NCI-H774 (cell line): ENCODE results near the gene CD300LF.

ENCODE experiments used
- DNase-seq: peaks from one replicate; lab custom pipeline; 2025; lab: John Stamatoyannopoulos, UW

CD300LF gene

DNA sequence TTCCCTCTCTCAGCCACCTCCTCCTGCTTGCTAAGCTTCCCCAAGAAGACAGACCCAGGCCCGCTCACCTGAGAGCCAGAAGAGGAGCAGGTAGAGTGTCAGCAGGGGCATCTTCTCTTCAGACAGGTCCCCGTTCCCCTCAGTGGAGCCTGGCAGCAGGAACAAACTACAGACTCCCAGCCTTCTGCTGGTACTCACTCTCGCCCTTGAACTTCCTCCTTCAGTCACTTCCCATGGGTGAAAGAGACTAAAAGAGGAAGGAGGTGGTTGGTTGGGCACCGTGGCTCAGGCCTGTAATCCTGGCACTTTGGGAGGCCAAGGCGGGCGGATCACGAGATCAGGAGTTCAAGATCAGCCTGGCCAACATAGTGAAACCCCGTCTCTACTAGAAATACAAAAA, at the start of gene CD300LF:
Gene CD300LF, minus strand, starts transcription at position 168 of the 400 bp plus-strand sequence. Its CDS starts 57 bp downstream, at position 111.
- no peak for DNase-seq

DNA sequence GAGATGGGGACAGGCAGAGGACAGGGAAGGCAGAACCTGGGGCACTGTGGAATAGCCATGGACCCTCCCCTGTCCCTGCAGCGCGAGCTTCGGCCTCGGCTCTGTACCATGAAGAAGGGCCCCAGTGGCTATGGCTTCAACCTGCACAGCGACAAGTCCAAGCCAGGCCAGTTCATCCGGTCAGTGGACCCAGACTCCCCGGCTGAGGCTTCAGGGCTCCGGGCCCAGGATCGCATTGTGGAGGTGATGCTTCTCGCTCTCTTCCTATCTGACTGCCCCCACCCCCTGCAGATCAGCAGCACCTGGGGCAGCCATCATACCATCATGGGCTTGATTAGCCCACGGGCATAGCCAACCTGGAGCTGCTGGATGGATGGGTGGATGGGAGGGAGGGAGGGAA, 49.2 kb upstream of the CD300LF start:
- no peak for DNase-seq

DNA sequence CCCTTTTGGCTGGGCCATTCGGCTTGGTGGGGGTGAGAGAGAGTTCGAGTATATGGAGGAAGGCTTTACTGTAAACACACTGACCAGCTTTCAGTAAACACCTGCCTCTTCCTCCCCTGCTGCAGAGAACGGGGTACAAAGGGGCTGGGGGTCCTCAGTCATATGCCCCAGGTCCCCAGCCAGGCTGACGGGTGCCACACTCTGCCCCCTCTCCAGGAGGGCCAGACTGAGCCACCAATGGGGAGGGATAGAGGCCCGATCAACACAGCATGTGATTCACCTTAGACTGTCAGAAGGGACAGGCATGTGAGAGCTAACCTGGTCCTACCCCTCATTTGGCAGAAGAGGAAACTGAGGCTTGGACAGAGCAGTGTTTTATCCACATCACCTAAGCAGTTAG, 48.7 kb upstream of the CD300LF start:
- no peak for DNase-seq

DNA sequence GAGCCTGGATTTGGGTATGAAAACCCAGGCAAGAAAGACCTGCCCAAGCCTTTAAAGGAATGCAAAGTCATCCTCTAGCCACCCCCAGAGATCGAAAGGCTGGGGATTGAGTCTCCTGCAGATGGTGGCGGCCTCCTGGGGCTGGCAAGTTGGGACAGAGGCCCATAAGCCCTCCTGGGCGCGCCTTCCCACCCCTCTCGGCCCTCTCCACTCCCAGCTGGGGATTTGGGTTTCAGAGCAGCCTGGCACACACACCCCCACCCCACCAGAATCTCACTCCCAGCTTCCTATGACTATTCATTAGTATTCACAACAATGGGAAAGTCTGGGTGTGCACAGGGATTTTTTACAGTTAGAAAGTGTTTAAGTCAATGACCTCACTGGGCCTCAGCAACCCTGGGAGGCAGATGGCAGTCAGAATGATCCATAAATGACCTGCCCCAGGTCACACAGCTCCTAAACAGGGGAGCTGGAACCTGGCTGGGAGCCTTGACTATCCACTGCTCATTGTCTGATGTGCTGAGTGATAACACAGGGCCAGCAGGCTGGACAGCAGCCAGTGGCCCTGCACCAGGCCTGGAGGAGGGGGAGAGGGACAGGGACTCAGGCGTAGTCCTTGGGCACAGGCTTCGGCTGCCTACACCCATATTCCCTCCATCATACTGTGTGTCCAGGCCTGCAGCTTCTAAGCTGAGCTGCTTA, 47.8 kb upstream of the CD300LF start:
- DNase-seq = no peak

DNA sequence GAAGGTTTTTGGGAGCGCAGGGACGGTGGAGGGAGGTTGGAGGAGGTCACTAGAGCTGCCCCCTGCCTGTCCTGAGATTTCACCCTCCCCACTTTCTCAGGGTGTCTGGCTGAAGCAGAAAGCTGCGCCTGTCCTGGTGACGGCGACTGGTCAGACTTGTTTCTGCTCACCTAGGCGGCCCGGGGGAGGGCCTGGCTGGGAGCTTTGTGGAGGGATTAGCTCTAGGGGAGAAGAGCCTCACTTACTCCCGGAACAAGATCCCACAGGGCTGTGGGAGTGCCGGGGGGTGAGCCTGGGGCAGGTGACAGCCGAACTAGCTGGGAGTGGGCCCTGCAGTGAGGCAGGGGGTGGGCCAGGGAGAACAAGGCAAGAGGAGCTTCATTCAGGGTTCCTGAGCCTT, 47.2 kb upstream of the CD300LF start:
- no peak for DNase-seq

DNA sequence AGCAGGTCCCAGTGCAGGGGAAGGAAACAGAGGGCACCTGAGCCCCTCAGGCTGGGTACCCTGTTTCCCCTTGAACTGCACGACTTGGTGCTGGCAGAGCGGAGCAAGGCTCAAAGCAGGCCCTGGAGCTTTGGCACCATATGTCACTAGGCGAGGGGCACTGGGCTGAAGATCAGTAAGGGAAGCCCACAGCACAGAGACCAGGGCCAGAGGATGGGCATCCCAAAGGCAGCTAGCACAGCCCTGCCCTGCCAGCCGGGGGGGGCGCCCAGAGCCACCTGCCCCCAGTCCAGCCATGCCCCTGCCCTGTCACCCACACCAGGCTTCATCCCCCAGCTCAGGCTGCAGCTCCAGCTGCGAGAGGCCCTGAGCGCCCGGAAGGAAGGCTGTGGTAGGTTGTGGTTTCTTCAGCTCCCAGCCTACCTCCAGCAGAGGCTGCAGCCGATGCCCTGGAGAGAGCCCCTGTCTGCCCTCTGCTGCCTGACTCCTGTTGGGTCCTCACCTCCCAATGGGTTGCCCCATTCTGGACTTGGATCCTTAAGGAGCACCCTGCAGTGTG, 46.6 kb upstream of the CD300LF start:
- DNase-seq = no peak

DNA sequence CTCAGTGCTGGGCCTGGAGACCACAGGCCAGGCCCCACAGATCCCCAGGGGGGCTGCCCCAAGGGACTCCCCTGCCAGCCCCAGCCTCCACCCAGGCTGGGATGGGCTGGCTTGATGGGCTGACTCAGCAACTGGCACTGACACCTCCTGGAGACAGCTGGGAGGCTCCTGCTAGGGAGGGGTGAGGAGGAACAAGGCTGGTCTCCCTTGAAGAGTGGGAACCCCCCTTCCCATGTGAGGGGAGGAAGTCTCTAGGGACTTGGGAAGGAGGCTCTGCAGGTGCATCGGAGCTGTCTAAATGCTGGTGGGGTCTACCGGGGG, 46.1 kb upstream of the CD300LF start:
- no peak for DNase-seq

DNA sequence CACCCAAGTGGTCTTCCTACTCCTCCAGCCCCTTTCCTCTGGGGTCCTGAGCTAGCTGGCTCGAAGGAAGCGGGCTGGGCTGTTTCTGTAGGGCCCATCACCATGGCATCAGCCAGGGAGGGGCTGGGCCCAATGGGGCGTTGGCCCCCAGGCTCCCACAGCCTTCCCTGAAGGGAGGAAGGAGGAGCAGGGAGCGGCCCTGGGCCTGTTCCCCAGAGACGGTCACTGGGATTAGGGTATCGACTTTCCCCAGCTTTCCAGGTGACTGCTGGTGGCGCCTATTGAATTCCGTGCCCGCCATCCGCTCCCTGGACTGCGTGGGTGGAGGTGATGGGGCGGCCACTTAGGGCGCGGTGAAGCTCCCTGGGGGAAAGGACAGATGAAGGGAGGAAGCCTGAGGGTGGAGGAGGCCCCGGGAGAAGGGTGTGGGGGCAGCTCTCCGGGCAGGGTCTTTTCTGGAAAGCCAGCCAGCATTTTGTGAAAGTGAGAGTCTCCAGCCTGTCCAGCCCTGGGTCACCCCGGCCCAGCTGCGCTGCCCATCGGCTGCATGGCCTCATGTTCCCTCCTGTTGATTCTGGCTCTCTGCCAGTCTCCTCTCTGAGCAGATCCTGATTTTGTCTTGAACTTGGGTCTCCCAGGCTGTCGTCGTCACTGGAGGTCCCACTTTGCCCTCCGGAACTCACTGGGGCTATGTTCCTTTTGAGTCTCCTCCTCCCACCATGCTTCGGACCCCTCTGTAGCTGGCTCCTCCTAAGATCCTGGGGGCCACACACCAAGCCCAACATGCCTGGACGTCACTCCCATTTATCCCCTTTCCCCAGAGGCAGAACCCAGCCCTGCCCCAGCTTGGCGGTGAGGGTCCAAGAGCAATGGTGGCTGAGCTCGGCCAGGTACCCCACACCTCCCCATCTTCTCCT, 45.5 kb upstream of the CD300LF start:
- no peak for DNase-seq

DNA sequence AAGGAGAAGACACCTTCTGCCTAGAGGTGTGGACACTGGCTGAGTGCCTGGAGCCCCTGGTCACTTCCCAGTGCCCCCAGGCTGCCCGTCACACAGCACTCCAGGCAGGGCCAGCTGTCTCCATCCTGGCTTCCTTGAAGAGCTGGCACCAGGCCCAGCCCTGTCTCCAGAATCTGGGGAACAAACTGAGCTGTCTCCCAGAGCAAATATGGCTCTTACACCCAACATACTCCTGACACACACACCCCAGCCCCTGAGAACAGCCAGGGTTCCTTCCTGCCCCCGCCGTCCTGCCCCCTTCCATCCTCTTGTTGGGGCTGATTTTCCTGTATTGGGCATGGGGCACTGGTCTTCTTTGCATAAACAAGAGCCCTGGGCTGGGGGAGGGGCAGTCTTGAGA, 44.8 kb upstream of the CD300LF start:
- no peak for DNase-seq

DNA sequence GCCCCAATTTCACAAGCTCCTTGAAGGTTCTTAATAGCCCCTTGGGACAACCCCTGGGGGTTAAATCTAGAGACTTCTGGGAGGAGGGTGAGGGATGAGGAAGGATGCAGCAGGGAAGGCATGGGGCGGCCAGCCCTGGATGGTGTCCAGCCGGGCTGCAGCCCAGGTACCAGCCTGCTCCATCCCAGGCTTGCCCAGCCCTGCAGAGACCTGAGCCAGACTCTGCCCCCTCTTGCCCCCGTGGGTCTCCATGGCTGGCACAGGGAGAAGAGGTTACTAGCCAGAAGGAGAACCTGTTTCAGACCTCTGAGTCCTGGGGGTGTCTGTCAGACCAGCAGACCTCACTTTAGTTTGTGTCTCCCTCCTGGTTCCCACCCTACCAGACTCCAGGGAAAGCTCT, 44.2 kb upstream of the CD300LF start:
- no peak for DNase-seq

DNA sequence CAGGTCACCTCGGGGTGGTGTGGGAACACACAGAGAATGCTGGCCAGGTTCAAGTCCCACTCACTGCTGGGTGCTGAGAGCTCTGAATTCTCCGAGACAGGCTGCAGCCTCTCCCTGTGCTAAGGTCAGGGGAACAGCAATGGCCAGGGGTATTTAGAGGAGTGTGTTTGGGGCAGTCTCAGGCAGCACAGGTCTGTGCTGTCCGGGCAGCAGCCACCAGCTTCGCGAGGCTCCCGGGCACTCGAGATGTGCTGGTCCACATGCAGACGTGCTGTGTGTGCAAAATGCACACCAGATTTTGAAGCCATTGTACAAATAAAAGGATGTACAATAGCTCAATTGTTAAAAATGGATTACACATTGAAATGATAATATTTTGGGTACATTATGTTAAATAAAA, 42.8 kb upstream of the CD300LF start:
- no peak for DNase-seq

DNA sequence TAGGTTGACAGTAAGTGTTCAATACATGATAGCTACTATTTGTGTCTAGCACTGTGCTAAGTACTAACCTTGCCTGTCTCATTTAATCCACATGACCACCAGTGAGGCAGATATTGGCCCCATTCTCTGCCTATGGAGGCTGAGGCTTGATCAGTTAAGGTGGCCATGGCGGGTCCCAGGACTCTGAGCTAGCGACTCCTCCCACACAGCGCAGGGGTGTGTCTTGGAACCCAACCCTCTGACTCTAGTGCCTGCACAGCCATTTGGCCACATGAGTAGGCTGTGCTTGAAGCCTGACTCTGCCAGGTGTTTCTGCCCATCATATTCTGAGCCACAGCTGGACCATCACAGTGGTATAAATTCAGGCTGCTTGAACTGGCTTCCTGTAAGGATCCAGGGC, 42.1 kb upstream of the CD300LF start:
- DNase-seq = no peak

DNA sequence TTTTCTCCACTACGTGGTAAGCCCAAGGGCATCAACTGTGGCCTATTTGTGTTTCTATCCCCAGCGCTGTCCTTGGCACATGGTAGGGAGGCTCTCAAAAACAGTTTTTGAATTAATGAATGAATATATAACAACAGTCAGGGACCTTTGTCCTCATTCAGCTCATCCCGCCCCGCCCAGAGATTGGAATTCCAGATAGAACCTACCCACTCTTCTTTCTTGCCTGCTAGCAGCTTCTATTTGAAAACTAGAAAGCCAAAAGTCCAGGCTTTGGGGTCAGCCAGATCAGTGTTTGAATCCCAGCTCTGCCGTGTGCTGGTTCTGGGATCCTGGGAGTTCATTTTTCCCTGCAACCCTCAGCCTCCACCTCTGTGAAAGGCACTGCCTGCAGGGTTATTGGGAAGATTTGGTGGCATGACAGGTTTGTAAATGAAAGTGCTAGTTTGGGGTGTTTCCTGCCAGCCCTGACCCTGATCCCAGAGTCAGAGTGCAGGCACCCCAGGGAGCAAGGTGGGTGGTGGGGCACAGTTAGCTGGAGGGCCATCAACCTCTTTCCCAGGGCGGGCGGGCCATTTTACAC, 40.2 kb upstream of the CD300LF start:
- no peak for DNase-seq

DNA sequence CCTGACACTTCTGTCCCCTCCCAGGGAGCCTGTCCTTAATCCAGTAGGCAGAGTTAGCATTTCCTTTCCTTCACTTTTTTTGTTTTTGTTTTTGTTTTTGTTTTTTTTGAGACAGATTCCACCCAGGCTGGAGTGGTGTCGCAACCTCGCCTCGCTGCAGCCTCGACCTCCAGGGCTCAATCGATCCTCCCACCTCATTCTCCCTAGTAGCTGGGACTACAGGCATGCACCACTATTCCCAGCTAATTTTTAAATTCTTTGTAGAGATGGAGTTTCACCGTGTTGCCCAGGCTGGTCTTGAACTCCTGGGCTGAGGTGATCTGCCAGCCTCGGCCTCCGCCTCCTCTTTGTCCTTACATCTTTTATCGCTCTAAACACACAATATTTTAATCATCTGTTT, 39.7 kb upstream of the CD300LF start:
- no peak for DNase-seq

DNA sequence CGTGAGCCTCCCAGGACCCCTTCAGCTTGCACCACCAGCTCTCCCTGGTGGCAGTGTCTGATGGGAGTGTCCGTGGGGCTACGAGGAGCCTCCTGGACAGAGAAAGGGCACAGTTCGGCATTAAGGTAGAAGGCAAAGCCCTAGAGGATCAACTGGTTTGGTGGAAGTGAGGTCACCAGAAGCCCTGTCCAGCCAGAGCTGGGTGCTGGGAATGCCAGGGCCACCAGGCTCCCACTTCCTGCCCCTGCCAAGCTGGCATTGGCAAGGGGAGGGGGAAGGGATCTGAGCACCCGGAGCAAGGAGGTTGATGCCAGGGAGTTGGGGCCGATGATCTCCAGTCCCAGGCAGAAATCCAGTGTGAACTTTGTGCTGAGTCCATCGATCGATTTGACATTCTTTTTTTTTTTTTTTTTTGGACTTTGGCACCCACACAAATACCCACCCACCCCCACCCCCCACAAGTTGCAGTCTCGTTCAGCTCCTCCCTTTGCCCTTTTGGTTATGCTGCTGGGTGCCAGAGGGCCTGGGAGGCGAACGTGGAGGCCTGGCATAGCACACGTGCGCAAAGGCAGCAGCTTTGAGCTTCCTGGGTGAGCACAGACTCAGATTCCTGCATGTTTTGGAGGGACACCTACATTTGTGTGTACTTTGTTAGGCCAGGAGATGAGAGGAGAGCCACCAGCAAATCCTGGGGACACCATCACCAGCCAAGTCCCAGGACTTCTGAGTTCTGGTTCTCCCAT, 37.8 kb upstream of the CD300LF start:
- no peak for DNase-seq

DNA sequence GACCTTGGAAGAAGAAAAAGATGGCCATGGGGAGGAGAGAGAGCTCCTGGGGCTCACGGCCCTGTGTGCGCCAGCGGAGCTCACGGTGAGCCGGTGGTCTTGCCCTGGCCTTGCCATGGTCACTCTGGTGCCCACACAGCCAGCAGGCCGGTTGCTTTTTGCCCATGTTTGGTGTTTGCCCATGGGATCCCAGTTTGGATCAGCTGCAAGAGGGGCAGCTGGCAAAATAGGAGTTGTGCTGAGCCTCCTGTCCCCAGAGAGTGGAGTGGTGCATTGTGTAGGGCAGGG, 37.3 kb upstream of the CD300LF start:
- no peak for DNase-seq

DNA sequence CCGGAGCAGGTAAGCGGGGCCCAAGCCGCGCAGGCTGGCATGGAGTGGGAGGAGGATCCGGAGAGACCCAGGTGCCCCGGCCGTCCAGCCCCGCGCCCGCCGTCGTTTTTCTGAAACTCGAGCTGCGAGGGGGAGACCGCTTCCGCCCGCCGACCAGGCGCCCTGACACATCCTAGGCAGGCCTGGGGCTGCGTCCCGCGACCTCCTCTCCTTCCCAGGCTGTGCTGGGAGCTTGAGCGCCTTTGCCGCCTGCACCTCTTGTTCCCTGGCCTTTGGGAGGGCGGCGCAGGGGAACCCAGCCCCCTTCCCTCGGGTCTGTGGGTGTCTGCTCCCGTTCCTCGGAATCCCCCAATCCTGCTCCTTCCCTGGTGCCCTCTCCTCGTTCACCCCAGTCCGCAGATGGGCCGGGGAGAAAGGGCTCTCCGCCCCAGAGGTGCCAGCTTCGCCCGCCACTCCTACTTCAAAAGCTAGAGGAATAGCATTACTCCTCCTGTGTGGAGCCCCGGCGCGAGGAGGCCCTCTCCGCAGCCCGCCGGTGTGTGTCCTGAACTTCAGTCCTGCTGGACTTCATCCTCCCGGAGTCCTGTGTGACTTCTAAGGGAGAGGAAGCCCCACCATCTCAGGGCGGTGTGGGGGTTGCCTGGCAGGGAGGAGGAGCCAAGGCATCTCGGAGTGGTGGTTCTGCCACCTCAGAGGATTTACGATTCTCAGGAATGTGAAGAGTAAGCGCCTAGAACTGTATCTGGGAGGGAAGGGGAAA, 36.7 kb upstream of the CD300LF start:
- DNase-seq = no peak

DNA sequence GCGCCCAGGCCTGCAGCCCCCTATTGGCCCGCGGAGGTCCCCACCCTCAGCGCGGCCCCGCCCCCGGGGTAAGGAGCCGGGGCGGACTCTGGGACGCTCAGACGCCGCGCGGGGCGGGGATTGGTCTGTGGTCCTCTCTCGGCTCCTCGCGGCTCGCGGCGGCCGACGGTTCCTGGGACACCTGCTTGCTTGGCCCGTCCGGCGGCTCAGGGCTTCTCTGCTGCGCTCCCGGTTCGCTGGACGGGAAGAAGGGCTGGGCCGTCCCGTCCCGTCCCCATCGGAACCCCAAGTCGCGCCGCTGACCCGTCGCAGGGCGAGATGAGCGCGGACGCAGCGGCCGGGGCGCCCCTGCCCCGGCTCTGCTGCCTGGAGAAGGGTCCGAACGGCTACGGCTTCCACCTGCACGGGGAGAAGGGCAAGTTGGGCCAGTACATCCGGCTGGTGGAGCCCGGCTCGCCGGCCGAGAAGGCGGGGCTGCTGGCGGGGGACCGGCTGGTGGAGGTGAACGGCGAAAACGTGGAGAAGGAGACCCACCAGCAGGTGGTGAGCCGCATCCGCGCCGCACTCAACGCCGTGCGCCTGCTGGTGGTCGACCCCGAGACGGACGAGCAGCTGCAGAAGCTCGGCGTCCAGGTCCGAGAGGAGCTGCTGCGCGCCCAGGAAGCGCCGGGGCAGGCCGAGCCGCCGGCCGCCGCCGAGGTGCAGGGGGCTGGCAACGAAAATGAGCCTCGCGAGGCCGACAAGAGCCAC, 36.0 kb upstream of the CD300LF start, which contains the start of gene NHERF1:
Gene NHERF1, plus strand, starts transcription at position 100 of the 750 bp plus-strand sequence. Its CDS starts 219 bp downstream, at position 319.
- peak; percentile 98 for DNase-seq

DNA sequence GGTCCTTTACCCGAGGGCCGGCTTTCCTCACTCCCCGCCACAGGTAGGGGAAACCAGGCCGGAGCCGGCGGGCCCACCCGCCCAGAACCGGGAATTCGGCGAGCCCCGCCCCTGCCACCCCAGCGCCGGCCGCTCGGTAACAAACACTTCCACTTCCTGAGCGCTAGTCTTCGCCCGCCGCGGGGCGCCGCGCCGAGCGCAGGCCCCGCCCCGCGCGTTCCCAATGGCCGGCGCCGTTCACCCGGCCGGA, 35.5 kb upstream of the CD300LF start:
- no peak for DNase-seq

DNA sequence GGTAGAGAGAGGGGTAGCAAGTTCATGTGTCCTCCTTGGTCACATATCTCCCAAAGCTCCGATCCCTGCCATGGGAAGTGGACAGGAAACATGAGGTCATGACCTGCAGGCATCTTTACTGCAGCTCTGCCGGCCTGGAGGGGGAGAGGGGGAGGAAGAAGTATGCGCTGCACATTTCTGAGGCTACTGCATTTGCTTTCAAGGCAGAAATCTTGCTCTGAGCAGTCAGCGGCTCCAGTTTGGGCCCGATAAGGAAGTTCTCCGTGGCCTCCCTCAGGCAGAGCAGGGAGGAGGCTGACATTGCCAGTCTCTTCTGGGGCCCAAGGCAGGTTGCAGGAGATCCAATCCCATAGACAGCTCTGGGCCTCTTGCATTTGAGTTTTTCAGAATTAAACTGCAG, 34.2 kb upstream of the CD300LF start:
- no peak for DNase-seq

DNA sequence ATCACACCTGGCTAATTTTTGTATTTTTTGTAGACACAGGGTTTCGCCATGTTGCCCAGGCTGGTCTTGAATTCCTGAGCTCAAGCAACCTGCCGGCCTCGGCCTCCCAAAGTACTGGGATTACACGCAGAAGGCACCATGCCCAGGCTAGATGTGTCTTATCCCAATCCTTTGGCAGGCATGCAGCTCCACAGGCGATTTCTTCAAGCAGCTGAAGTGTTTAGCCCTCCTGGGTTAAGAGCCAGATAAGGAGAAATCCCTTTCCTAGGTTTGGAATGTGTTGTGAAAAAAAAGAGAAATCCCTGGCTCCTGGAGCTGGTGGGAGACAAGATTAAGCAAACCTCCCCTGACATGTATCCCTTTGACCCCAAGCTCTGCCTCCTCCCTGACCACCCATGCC, 33.7 kb upstream of the CD300LF start:
- no peak for DNase-seq
